K562 (cell line): ENCODE results near the gene HSD11B2. TPM values are rescaled to one million over a fixed set of nuclear protein-coding genes. Genes with fewer than 3 reads are reported as not detected.
A peak's percentile ranks its signal among the peaks of the same experiment; 100 is the strongest.

Experiments
- ATAC-seq: fragments of 200-7000 bp; cut with Tn5 transposase; 3 replicates; pipeline ENCODE4 v1.9.1; 2020; ENCODE audit warnings: moderate library complexity
- BruUV-seq: library from RNA; stranded (reverse); fragments of 400-500 nt; replicated peaks from 2 replicates; lab custom pipeline; 2021; lab: Mats Ljungman, UMichigan
- CTCF ChIA-PET: fragments of 300-600 bp; formaldehyde crosslinking; extraction: SDS; loops from one replicate; lab custom pipeline; 2021; ENCODE audit warnings: low intra/inter-chr PET ratio; lab: Yijun Ruan, JAX
- POLR2A ChIA-PET: fragments of 300-600, 350-650 bp; sonication (Branson Sonifier 250); formaldehyde crosslinking; extraction: SDS; loops from one replicate; lab custom pipeline; 2021; ENCODE audit warnings: antibody characterized with exemption, inconsistent platforms; lab: Yijun Ruan, JAX
- DNase-seq, 4 experiments: peaks; one replicate each; pipeline versions ENCODE4 v3.0.0 to v3.0.0-alpha.2; 2011 to 2018; ENCODE audit warnings: low spot score in 3 of 4, mixed read lengths in 3 of 4; ENCODE audit errors: extremely low read depth in 1 of 4
- FAIRE-seq: peaks from 2 replicates; lab custom pipeline; 2011; peaks lifted over from hg19 to GRCh38; lab: Jason Lieb, UNC
- H2AFZ ChIP-seq: 2 replicates; pipeline ENCODE4 v1.6.0; 2011; ENCODE audit warnings: low read depth, low read length, control low read depth, inconsistent platforms
- H3K27ac ChIP-seq: fragments of 200-600 bp; 3 replicates; pipeline ENCODE4 v1.8.0; 2011; ENCODE audit warnings: low read depth, mild to moderate bottlenecking, control low read depth, inconsistent platforms, low read length, moderate library complexity, mixed read lengths; ENCODE audit errors: extremely low read depth
- H3K27me3 ChIP-seq, 2 experiments: fragments of 300-600 bp in 1 of 2; 2 replicates in 1 of 2; 3 replicates in 1 of 2; pipeline versions ENCODE4 v1.6.0 to v1.8.0; 2011; ENCODE audit warnings: inconsistent platforms in 2 of 2, low read length in 2 of 2, mild to moderate bottlenecking in 1 of 2, mixed read lengths in 1 of 2, moderate library complexity in 1 of 2; ENCODE audit not compliant: control insufficient read depth in 2 of 2, insufficient read depth in 2 of 2
- H3K36me3 ChIP-seq: fragments of 300-600 bp; 3 replicates; pipeline ENCODE4 v1.8.0; 2011; ENCODE audit warnings: mild to moderate bottlenecking, low read length, inconsistent platforms; ENCODE audit not compliant: control insufficient read depth, insufficient read depth
- H3K4me1 ChIP-seq, 2 experiments: fragments of 200-600 bp in 1 of 2; replicated peaks in 1 of 2; 2 replicates in 1 of 2; 3 replicates in 1 of 2; pipeline versions ENCODE4 v1.5.1 to v1.8.0; 2011; ENCODE audit warnings: inconsistent platforms in 2 of 2, low read length in 2 of 2, mild to moderate bottlenecking in 1 of 2, mixed read lengths in 1 of 2, moderate library complexity in 1 of 2; ENCODE audit not compliant: control insufficient read depth in 2 of 2, insufficient read depth in 2 of 2
- H3K4me2 ChIP-seq: 2 replicates; pipeline ENCODE4 v1.6.1; 2011; ENCODE audit warnings: low read length, control low read depth, inconsistent platforms, mixed read lengths; ENCODE audit not compliant: insufficient read depth
- H3K4me3 ChIP-seq: fragments of 200-600 bp; sonication (generic), shearing (Covaris generic); 2 replicates; pipeline ENCODE4 v1.5.1; 2016; ENCODE audit warnings: control low read depth, inconsistent platforms
- H3K79me2 ChIP-seq: fragments of 200-600 bp; 3 replicates; pipeline ENCODE4 v1.8.0; 2011; ENCODE audit warnings: low read length, inconsistent platforms; ENCODE audit not compliant: control insufficient read depth, insufficient read depth
- H3K9ac ChIP-seq, 2 experiments: 2 replicates each; pipeline versions ENCODE4 v1.6.0 to v1.6.1; 2011; ENCODE audit warnings: low read depth in 2 of 2, low read length in 2 of 2, control low read depth in 1 of 2, inconsistent platforms in 1 of 2, mild to moderate bottlenecking in 1 of 2, mixed read lengths in 1 of 2; ENCODE audit not compliant: insufficient read depth in 1 of 2
- H3K9me1 ChIP-seq: one replicate; pipeline ENCODE4 v1.6.0; 2011; ENCODE audit warnings: inconsistent platforms, mild to moderate bottlenecking, low read length, moderate library complexity; ENCODE audit not compliant: control insufficient read depth, insufficient read depth
- H3K9me3 ChIP-seq: replicated peaks from 2 replicates; pipeline ENCODE4 v1.5.1; 2011; ENCODE audit warnings: low read depth, low read length, inconsistent platforms; ENCODE audit not compliant: control insufficient read depth, insufficient read depth
- H4K20me1 ChIP-seq: replicated peaks from 2 replicates; pipeline ENCODE4 v1.6.1; 2011; ENCODE audit warnings: low read length, inconsistent platforms, mixed read lengths; ENCODE audit not compliant: control insufficient read depth, insufficient read depth
- HIVEP1 ChIP-seq: fragments of 250-450 bp; sonication (Bioruptor Pico); IDR thresholded peaks from 2 replicates; pipeline ENCODE4 v1.4.0; 2020; ENCODE audit warnings: mild to moderate bottlenecking
- WGBS: fragments of 100-300 bp; shearing (Covaris generic); methylation state at CpG from one replicate; pipeline ENCODE4 v1.1.6; 2016; ENCODE audit warnings: low coverage, mixed read lengths; ENCODE audit not compliant: insufficient coverage; ENCODE audit errors: missing lambda C conversion rate; 5-methylcytosine and 5-hydroxymethylcytosine counted together
- in situ Hi-C: fragments of 300-500 bp; cut with MboI; formaldehyde crosslinking; loops from 4 replicates; pipeline ENCODE4 v1.15.0; 2018; ENCODE audit warnings: inconsistent platforms, mixed read lengths
- intact Hi-C: fragments of 100-400 bp; cut with micrococcal nuclease; formaldehyde crosslinking; loops from 2 replicates; pipeline ENCODE4 v1.14.2; 2022
- polyA plus RNA-seq, 8 experiments: library from polyadenylated mRNA; depleted of rRNA in 4 of 8; stranded (reverse) in 5 of 8; unstranded in 3 of 8; fragments of >200 nt; fragmentation: Nextera tagmentation in 2 of 8; fragmentation: Illumina TruSeq in 1 of 8; extraction: Ambion mirVana in 2 of 8; extraction: Trizol in 1 of 8; gene quantifications; 2 replicates each; pipeline versions ENCODE4 v1.2.1 to v1.2.3, GENCODE V29; 2011 to 2014; ENCODE audit warnings: inconsistent platforms in 1 of 8, missing spikeins in 1 of 8
- total RNA-seq, 7 experiments: library from RNA; depleted of rRNA in 6 of 7; stranded (reverse); fragments of >200 nt in 6 of 7; fragmentation: Illumina TruSeq in 2 of 7; extraction: Trizol in 2 of 7; gene quantifications; 2 replicates each; pipeline versions ENCODE4 v1.2.1 to v1.2.3, GENCODE V29; 2011 to 2021; ENCODE audit warnings: low replicate concordance in 1 of 7
- TF ChIP-seq, protein P1 (sequence below): fragments of 450-650 bp; IDR thresholded peaks from 2 replicates; pipeline ENCODE4 v1.6.1; 2016; ENCODE audit warnings: low read depth

HSD11B2 gene
- total and polyA plus RNA-seq, 9 of the 15 experiments (the other 6 are each of a cell fraction or from before 2014, with no cell fraction given): 0.08 to 2.0 (median 0.79) TPM

GRCh38 chr16:67454852-67455251, 23.9 kb downstream of the HSD11B2 start:
- ATAC-seq: no peak
- no peak for FAIRE-seq
- Histone ChIP-seq H3K36me3 (peaks cover 39% of the 10 kb centered on the region; the same call in 1 of the 3 replicates), H2AFZ (no peak overlapping the region), H3K4me1 (peaks cover 7 to 25% of the 10 kb centered on the region in 2 experiments; a peak in 4 of 5 replicates), H4K20me1 (peaks cover 15% of the 10 kb centered on the region), H3K27ac (no peak overlapping the region), H3K79me2 (peaks cover 9% of the 10 kb centered on the region), H3K9me3 (no peaks in the 10 kb centered on the region), H3K4me2 (no peak overlapping the region), H3K9me1 (peaks cover 10% of the 10 kb centered on the region), H3K27me3 (no peaks in the 10 kb centered on the region), H3K9ac (peak overlapping the region in 1 of 2 experiments; percentile 26; a peak in 1 of 4 replicates), H3K4me3 (no peak overlapping the region)
- no TSS peak for BruUV-seq
- ChIA-PET CTCF (no interaction called here), POLR2A (interaction anchor here (0.6 to 0.7 kb wide), 2 partner anchors 9 to 314 kb away, joined by 3 to 4 read pairs; no protein-coding TSS in a partner anchor)
- TF ChIP-seq HIVEP1 (CRISPR knock-in tag): no peak
- TF ChIP-seq, protein P1, sequence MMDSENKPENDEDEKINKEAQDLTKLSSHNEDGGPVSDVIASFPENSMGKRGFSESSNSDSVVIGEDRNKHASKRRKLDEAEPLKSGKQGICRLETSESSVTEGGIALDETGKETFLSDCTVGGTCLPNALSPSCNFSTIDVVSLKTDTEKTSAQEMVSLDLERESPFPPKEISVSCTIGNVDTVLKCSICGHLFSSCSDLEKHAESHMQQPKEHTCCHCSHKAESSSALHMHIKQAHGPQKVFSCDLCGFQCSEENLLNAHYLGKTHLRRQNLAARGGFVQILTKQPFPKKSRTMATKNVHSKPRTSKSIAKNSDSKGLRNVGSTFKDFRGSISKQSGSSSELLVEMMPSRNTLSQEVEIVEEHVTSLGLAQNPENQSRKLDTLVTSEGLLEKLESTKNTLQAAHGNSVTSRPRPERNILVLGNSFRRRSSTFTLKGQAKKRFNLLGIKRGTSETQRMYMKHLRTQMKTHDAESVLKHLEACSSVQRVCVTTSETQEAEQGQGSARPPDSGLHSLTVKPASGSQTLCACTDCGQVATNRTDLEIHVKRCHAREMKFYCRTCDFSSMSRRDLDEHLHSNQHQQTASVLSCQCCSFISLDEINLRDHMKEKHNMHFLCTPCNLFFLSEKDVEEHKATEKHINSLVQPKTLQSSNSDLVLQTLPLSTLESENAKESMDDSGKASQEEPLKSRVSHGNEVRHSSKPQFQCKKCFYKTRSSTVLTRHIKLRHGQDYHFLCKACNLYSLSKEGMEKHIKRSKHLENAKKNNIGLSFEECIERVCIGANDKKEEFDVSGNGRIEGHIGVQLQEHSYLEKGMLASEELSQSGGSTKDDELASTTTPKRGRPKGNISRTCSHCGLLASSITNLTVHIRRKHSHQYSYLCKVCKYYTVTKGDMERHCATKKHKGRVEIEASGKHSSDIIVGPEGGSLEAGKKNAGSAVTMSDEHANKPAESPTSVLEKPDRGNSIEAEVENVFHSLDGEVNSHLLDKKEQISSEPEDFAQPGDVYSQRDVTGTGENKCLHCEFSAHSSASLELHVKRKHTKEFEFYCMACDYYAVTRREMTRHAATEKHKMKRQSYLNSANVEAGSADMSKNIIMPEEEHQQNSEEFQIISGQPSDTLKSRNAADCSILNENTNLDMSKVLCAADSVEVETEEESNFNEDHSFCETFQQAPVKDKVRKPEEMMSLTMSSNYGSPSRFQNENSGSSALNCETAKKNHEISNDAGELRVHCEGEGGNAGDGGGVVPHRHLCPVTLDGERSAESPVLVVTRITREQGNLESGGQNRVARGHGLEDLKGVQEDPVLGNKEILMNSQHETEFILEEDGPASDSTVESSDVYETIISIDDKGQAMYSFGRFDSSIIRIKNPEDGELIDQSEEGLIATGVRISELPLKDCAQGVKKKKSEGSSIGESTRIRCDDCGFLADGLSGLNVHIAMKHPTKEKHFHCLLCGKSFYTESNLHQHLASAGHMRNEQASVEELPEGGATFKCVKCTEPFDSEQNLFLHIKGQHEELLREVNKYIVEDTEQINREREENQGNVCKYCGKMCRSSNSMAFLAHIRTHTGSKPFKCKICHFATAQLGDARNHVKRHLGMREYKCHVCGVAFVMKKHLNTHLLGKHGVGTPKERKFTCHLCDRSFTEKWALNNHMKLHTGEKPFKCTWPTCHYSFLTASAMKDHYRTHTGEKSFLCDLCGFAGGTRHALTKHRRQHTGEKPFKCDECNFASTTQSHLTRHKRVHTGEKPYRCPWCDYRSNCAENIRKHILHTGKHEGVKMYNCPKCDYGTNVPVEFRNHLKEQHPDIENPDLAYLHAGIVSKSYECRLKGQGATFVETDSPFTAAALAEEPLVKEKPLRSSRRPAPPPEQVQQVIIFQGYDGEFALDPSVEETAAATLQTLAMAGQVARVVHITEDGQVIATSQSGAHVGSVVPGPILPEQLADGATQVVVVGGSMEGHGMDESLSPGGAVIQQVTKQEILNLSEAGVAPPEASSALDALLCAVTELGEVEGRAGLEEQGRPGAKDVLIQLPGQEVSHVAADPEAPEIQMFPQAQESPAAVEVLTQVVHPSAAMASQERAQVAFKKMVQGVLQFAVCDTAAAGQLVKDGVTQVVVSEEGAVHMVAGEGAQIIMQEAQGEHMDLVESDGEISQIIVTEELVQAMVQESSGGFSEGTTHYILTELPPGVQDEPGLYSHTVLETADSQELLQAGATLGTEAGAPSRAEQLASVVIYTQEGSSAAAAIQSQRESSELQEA: no peak
- in situ Hi-C loops: no loop called here
- 70% methylated on average over 5 of the region's 6 CpGs for WGBS
- DNase-seq: no peak
- intact Hi-C loops: no loop called here
